K562 (cell line): ENCODE data around the gene ENKD1. TPM values are rescaled to one million over a fixed set of nuclear protein-coding genes. Genes with fewer than 3 reads are reported as not detected.

ENCODE experiments used
- ARHGAP35 ChIP-seq: fragments of 450-650 bp; IDR thresholded peaks from 2 replicates; pipeline ENCODE4 v1.6.1; 2018; ENCODE audit not compliant: partially characterized antibody
- ARID4B ChIP-seq: sonication (generic); formaldehyde crosslinking; IDR thresholded peaks from 2 replicates; pipeline ENCODE4 v1.8.0; 2022; ENCODE audit warnings: mild to moderate bottlenecking, missing genetic modification reagents
- CHCHD3 ChIP-seq: fragments of 250-450 bp; sonication (Bioruptor Pico); IDR thresholded peaks from 2 replicates; pipeline ENCODE4 v2.1.2; 2022; ENCODE audit warnings: mild to moderate bottlenecking
- FOXJ2 ChIP-seq: fragments of 200-800 bp; sonication (Bioruptor generic); IDR thresholded peaks from 2 replicates; pipeline ENCODE4 v1.6.1; 2016; ENCODE audit warnings: missing genetic modification characterization, missing compliant biosample characterization
- HNRNPL ChIP-seq: fragments of 200-400 bp; formaldehyde crosslinking; IDR thresholded peaks from 2 replicates; pipeline ENCODE4 v1.6.1; 2017; ENCODE audit warnings: low read depth, mild to moderate bottlenecking, low read length
- MXI1 ChIP-seq: IDR thresholded peaks from 2 replicates; pipeline ENCODE4 v1.6.1; 2011; ENCODE audit warnings: low read depth, mild to moderate bottlenecking, improper control_type of control experiment, low read length
- MYC ChIP-seq, 2 experiments: fragments of 250-450 bp in 1 of 2; sonication (Bioruptor Pico) in 1 of 2; IDR thresholded peaks; 2 replicates each; pipeline versions ENCODE4 v1.5.1 to v1.6.1; 2012 to 2021; ENCODE audit warnings: low read depth in 2 of 2, borderline replicate concordance in 1 of 2, improper control_type of control experiment in 1 of 2, low read length in 1 of 2, mild to moderate bottlenecking in 1 of 2, moderate library complexity in 1 of 2
- NR2C2 ChIP-seq, 2 experiments: fragments of 200-800 bp in 1 of 2; sonication (Bioruptor generic) in 1 of 2; sonication (generic) in 1 of 2; formaldehyde crosslinking in 1 of 2; IDR thresholded peaks; 2 replicates each; pipeline versions ENCODE4 v1.6.1 to v1.8.0; 2016 to 2022; ENCODE audit warnings: mild to moderate bottlenecking in 1 of 2, missing compliant biosample characterization in 1 of 2, missing genetic modification characterization in 1 of 2, missing genetic modification reagents in 1 of 2
- POLR3G ChIP-seq: IDR thresholded peaks from 2 replicates; pipeline ENCODE4 v1.6.1; 2011; ENCODE audit not compliant: insufficient read length, insufficient replicate concordance; ENCODE audit errors: extremely low read depth
- THRA ChIP-seq: fragments of 450-650 bp; IDR thresholded peaks from 2 replicates; pipeline ENCODE4 v1.6.1; 2017; ENCODE audit warnings: mild to moderate bottlenecking, moderate library complexity
- TRIM24 ChIP-seq, 2 experiments: fragments of 450-650 bp; IDR thresholded peaks; 2 replicates each; pipeline ENCODE4 v1.6.1; 2016
- ZBTB7A ChIP-seq: IDR thresholded peaks from 2 replicates; pipeline ENCODE4 v1.6.1; 2011; ENCODE audit warnings: low read depth, mild to moderate bottlenecking, low read length, moderate library complexity, borderline replicate concordance; ENCODE audit not compliant: control insufficient read depth
- polyA plus RNA-seq, 8 experiments: library from polyadenylated mRNA; depleted of rRNA in 4 of 8; stranded (reverse) in 5 of 8; unstranded in 3 of 8; fragments of >200 nt; fragmentation: Nextera tagmentation in 2 of 8; fragmentation: Illumina TruSeq in 1 of 8; extraction: Ambion mirVana in 2 of 8; extraction: Trizol in 1 of 8; gene quantifications; 2 replicates each; pipeline versions ENCODE4 v1.2.1 to v1.2.3, GENCODE V29; 2011 to 2014; ENCODE audit warnings: inconsistent platforms in 1 of 8, missing spikeins in 1 of 8
- total RNA-seq, 7 experiments: library from RNA; depleted of rRNA in 6 of 7; stranded (reverse); fragments of >200 nt in 6 of 7; fragmentation: Illumina TruSeq in 2 of 7; extraction: Trizol in 2 of 7; gene quantifications; 2 replicates each; pipeline versions ENCODE4 v1.2.1 to v1.2.3, GENCODE V29; 2011 to 2021; ENCODE audit warnings: low replicate concordance in 1 of 7
- TF ChIP-seq, protein P1 (sequence below): fragments of 250-450 bp; sonication (Bioruptor Pico); IDR thresholded peaks from 2 replicates; pipeline ENCODE4 v1.4.0; 2020; ENCODE audit warnings: mild to moderate bottlenecking

ENKD1 gene
- total and polyA plus RNA-seq, 9 of the 15 experiments (the other 6 are each of a cell fraction or from before 2014, with no cell fraction given), result 1.1 to 26.9 (median 8.3) TPM

DNA sequence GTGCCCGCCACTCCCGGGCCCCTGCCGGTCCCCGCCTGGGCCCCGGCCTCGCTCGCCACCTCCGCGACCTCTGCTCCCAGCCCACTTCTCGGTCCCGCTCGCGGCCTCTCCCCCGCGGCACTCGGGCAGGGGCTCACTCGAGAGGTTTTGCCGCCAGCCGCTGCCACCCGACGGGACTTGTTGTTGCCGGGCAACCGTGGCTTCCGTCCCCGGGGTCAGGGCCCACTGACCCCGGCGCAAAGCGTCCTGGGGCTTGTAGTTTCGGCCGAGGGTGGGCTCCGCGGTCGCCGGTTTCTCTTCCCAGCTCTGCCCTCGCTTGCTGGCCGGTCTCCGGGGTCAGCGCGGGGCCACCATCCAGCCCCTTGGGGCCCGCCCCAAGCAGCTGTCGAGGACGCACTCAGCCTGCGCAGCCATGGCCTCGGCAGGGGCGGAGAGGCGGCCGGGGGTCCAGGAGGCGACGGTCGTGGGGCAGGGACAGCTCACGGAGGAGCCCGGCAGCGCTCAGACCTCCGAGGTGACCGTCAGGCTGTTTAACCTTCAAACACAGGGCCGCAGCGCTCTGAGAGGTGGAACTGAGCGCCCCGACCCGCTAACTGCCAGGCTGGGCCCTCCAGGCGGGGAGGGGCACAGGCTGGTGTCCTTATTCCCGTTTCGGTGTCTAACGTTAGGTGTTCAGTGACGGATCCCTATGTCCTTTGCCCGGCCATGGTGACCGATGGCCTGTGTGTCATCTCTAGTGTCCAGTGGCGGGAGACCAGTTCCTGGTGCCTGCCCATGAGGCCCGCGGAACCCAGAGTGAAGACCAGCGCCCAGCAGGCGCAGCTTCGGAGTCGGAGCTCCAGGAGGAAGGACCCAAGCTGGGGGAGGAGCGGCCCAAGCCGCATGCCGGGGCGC is at the start of gene ENKD1, which contains the start of gene C16orf86 (continued):
- TF ChIP-seq MXI1, result peak; percentile 56; the same call in 1 of the 2 replicates
- TF ChIP-seq FOXJ2, result 0 out of 2 replicates have a peak, but pooled peaks have one; percentile 22
- no peak for TF ChIP-seq TRIM24 (IDR thresholded peaks at IDR 0.05)
- 0 out of 2 replicates have a peak, but pooled peaks have one; percentile 9 for TF ChIP-seq MYC (IDR thresholded peaks at IDR 0.05; ENCODE audit: low read depth, low read length)
- TF ChIP-seq MYC (CRISPR knock-in tag; IDR thresholded peaks at IDR 0.05; ENCODE audit: borderline replicate concordance, low read depth), result no peak
- no peak for TF ChIP-seq ARHGAP35
- TF ChIP-seq CHCHD3, result no peak
- TF ChIP-seq ZBTB7A, result peak; percentile 95
- no peak for TF ChIP-seq POLR3G
- peak; percentile 98 for TF ChIP-seq NR2C2 (CRISPR knock-in tag; IDR thresholded peaks at IDR 0.05)
- peak; percentile 100 for TF ChIP-seq NR2C2 (tag; IDR thresholded peaks at IDR 0.05)
- TF ChIP-seq HNRNPL, result peak; percentile 69; the same call in 1 of the 2 replicates
- TF ChIP-seq, protein P1, sequence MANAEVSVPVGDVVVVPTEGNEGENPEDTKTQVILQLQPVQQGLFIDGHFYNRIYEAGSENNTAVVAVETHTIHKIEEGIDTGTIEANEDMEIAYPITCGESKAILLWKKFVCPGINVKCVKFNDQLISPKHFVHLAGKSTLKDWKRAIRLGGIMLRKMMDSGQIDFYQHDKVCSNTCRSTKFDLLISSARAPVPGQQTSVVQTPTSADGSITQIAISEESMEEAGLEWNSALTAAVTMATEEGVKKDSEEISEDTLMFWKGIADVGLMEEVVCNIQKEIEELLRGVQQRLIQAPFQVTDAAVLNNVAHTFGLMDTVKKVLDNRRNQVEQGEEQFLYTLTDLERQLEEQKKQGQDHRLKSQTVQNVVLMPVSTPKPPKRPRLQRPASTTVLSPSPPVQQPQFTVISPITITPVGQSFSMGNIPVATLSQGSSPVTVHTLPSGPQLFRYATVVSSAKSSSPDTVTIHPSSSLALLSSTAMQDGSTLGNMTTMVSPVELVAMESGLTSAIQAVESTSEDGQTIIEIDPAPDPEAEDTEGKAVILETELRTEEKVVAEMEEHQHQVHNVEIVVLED (CRISPR knock-in tag), result peak; percentile 30; the same call in 1 of the 2 replicates
- peak; percentile 93 for TF ChIP-seq ARID4B (CRISPR knock-in tag)
- TF ChIP-seq THRA, result no peak
